WTC11 (cell line): ENCODE data around the gene ZBTB43.
A peak's percentile ranks its signal among the peaks of the same experiment; 100 is the strongest.

Experiments
- CTCF ChIP-seq: fragments of 200-600 bp; IDR thresholded peaks from 2 replicates; pipeline ENCODE4 v1.8.0; 2022; ENCODE audit warnings: antibody characterized with exemption
- ESRRA ChIP-seq: sonication (generic); formaldehyde crosslinking; IDR thresholded peaks from 2 replicates; pipeline ENCODE4 v1.8.1; 2022; ENCODE audit warnings: mild to moderate bottlenecking, missing genetic modification reagents, borderline replicate concordance
- FOXP4 ChIP-seq: sonication (generic); formaldehyde crosslinking; IDR thresholded peaks from 2 replicates; pipeline ENCODE4 v1.8.0; 2022; ENCODE audit warnings: mild to moderate bottlenecking, missing genetic modification reagents
- MYBL2 ChIP-seq: sonication (generic); formaldehyde crosslinking; IDR thresholded peaks from 2 replicates; pipeline ENCODE4 v1.8.1; 2023; ENCODE audit warnings: mild to moderate bottlenecking, moderate library complexity, missing genetic modification reagents
- NFATC4 ChIP-seq: fragments of 250-450 bp; sonication (Bioruptor Pico); IDR thresholded peaks from 2 replicates; pipeline ENCODE4 v1.9.0; 2021; ENCODE audit warnings: mild to moderate bottlenecking
- ZNF121 ChIP-seq: sonication (generic); formaldehyde crosslinking; IDR thresholded peaks from 2 replicates; pipeline ENCODE4 v1.8.0; 2023; ENCODE audit warnings: missing genetic modification reagents
- ZNF263 ChIP-seq: sonication (generic); formaldehyde crosslinking; IDR thresholded peaks from 2 replicates; pipeline ENCODE4 v1.8.1; 2022; ENCODE audit warnings: low read depth, mild to moderate bottlenecking, moderate library complexity, missing genetic modification reagents
- TF ChIP-seq, protein P1 (sequence below): sonication (generic); formaldehyde crosslinking; IDR thresholded peaks from 2 replicates; pipeline ENCODE4 v1.8.1; 2022; ENCODE audit warnings: low read depth, missing genetic modification reagents, borderline replicate concordance
- TF ChIP-seq, protein P2 (sequence below): sonication (generic); formaldehyde crosslinking; IDR thresholded peaks from 2 replicates; pipeline ENCODE4 v1.8.1; 2022; ENCODE audit warnings: mild to moderate bottlenecking, missing genetic modification reagents, moderate library complexity, borderline replicate concordance

- TF ChIP-seq CTCF (peak; percentile 50), MYBL2 (CRISPR knock-in tag) (no peak), NFATC4 (no peak), ZNF263 (no peak), ESRRA (CRISPR knock-in tag) (no peak), FOXP4 (CRISPR knock-in tag) (no peak), ZNF121 (CRISPR knock-in tag) (no peak)
- TF ChIP-seq, protein P1, sequence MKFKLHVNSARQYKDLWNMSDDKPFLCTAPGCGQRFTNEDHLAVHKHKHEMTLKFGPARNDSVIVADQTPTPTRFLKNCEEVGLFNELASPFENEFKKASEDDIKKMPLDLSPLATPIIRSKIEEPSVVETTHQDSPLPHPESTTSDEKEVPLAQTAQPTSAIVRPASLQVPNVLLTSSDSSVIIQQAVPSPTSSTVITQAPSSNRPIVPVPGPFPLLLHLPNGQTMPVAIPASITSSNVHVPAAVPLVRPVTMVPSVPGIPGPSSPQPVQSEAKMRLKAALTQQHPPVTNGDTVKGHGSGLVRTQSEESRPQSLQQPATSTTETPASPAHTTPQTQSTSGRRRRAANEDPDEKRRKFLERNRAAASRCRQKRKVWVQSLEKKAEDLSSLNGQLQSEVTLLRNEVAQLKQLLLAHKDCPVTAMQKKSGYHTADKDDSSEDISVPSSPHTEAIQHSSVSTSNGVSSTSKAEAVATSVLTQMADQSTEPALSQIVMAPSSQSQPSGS (CRISPR knock-in tag): no peak
- TF ChIP-seq, protein P2, sequence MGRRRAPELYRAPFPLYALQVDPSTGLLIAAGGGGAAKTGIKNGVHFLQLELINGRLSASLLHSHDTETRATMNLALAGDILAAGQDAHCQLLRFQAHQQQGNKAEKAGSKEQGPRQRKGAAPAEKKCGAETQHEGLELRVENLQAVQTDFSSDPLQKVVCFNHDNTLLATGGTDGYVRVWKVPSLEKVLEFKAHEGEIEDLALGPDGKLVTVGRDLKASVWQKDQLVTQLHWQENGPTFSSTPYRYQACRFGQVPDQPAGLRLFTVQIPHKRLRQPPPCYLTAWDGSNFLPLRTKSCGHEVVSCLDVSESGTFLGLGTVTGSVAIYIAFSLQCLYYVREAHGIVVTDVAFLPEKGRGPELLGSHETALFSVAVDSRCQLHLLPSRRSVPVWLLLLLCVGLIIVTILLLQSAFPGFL: no peak
These were observed 31.7 kb upstream of the ZBTB43 start for GRCh38 chr9:126773004-126773607.
